ENCODE measurements around the gene C1RL.

The C1RL gene

DNA sequence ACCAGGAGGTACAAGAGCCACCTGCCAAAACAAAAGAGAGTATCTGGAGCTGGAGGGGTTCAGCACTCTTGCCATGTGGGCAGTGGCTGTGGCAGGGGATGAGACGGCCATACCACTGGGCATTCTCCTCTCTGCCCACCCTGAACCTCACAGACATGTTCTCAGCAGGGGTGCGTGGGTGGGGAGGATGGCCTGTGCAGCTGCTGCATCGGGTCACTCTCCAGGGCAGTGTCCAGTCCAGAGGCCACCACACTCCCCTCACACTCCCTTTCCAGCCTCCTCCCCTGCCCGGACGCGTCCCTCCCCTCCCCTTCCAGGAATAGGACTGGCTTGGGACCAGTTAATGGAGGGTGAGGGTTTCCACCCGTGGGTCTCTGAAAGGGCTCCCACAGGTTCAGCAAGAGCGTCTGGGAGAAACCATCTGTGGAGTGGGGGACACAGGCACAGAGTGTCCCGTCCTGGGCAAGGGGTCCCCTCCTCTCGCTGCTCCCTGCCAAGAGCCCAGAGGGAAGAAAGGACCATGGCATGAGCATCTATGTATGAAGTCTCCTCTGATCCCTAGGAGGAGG is 17.3 kb downstream of the C1RL start:
- DNase-seq: no peak

DNA sequence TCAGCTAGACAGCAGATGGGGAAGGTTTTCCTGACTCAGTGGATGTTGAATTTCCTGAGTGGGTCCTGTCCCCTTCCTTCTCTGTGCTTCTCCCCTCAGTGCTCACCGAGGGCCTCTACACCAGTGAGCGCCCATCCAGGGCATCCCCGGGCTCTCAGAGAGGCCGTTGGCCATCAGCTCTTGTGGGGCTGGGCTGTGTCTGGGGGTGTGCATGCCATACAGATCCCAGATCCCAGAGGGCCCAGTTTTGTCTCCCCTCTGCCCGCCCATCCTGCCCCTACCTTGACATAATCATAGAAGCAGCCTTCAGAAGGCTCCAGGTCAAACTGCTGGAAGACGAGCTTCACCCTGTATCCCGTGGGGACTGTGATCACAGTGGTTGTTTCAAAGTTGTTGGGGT is 17.8 kb downstream of the C1RL start:
- no peak for DNase-seq

DNA sequence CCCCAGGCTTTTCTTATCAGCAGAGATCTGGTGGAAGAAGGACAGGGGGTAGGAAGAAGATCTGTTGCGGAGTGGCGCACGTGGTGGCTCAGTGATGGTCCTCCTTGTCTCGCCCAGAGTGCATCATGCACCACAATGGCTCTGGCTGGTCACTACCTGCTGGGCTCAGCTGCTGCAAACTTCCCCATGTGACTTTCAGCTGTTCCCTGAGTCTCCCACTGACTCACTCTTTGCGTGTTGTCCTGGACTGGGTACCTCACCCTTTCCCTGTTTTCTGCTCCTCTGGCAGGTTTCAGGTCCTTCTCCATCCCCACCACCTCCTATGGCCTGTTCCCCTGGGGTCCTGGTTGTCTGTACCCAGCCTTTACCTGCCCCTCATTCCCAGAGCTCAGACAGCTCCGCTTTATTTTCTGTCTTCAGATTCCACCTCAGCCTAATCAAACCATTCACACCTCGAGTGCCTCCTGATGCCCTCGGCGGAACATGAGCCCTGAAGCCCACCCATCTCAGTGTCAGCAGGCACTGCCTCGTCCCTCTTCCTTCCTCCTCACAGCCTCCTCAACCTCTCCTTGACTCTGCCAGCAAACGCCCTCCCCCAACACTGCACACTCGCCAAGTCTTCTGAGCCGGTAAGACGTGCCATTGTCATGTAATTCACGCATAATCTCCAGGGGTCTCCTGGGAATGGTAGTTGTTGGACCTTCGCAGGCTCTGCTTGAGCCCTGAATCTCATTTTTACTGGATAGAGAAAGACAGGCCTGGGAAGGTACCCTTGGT is 18.6 kb downstream of the C1RL start:
- DNase-seq: no peak

DNA sequence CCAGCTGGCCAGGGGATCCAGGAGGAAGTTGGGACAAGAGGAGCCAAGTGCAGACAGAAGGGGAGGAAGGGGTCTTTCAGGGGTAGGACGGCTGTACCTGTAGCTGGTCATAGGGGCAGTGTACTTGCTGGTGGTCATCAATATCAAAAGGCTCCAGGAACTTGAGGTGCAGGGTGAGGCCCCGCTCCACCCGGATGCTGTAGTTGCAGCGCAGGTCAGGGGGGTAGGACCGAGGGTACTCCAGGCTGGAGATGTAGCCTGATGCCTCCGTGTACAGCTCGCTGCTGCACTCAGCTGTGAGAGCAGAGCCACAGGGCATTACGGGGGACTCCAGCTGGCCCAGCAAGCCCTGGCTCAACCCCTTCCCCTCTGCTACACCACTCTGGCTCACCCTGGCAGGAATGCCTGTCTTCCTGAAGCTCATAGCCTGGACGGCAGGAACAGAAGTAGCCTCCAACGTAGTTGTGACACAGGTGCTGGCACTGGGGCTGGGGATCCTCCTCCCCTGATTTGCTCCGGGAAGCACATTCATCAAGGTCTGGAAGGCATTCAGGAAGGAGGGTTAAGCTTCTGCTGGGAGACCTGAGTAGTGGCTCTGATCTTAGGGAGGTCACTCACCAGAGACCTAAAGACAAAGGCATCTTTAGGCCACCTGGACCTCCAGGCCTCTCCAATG is 19.7 kb downstream of the C1RL start:
- DNase-seq: no peak

DNA sequence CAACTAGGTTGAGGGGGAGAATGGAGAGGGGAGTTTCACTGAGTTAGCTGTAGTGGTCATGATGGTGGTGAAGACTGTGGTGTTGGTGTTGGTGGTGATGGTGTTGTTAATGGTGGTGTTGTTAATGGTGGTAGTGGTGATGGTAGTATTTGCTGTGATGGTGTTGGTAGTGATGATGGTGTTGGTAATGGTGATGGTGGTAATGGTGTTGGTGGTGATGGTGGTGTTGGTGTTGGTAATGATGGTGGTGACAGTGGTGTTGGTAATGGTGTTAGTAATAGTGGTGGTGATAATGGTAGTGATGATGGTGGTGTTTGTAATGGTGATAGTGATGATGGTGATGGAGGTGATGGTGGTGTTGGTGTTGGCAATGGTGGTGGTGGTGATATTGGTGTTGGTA is 25.9 kb downstream of the C1RL start:
- DNase-seq: no peak

DNA sequence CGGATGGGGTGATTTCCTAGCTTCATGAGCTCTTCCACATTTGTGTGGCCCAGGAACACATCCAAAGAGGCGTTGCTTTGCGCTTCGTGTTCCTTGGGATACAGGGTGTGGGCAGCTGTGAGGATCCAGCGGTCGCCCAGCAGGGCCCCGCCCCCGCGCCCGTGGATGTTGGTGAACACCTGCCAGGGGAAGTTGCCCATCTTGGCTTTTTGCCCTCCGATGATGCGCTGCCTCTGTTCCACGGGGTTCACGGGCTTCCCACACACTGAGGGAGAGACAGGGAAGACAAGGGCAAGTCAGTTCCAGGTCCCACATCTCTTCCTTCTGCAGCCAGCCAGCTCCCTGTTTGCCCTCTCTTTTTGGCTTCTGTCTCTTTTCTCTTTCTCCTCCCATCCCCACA is 28.0 kb downstream of the C1RL start:
- DNase-seq: no peak

DNA sequence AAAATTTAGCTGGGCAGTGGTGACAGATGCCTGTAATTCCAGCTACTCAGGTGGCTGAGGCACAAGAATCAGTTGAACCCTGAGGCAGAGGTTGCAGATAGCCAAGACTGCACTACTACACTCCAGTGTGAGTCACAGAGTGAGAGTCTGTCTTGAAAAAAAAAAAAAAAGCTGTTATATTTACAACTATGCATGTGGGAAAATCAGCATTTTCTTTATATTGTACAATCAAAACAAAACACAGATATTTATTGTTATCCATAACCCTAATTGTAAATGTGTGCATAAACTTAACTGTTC is 29.2 kb downstream of the C1RL start:
- DNase-seq: no peak

DNA sequence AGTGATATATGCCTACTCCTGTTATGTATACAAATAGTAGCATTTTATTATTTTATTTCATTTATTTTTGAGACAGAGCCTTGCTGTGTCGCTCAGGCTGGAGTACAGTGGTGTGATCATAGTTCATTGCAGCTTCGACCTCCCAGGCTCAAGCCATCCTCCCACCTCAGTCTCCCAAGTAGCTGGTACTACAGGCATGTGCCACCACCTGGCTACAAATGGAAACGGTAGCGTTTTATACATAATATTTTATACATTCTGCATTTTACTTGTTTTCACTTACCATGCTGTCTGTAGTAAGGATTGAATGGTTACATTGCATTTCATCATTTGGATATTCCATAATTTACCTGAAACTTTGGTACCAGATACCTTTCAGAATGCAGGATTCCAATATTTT is 30.9 kb downstream of the C1RL start:
- no peak for DNase-seq

DNA sequence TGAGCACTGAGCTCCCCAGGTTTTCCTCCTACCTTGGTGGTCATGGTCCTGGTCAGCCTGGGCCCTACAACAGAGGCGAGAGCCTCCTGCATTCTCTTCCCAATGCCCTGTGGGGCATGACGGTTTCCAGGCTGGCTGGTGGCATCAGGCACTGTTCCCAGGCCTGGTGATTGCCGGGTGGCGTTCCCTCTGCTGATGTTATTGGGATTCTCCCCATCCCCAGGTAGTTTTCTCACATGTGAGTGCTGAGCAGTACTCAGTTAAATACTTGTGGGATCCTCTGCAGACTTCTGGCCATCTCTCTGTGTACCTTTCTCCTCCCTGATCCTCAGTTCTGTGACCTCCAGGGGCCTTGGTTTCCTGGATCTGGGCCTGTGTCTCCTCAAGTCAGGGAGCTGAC is 32.5 kb downstream of the C1RL start:
- no peak for DNase-seq

DNA sequence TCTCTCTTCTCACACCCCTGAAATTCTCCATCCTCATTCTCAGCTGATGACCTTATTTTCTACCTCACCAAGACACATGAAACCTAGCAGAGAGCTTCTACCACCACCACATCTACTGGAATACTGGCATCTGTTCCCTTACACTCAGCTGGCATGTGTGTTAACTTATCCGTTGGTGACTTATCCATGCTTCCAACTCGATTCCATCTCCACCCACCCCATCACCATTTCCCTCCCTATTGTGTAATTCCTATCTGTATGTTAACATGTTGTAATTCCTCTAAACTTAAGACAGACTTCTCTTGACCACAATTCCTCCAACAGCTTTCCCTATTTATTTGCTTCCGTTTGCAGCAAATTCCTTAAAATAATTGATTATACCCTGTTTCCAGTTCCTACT is 33.1 kb downstream of the C1RL start:
- no peak for DNase-seq

DNA sequence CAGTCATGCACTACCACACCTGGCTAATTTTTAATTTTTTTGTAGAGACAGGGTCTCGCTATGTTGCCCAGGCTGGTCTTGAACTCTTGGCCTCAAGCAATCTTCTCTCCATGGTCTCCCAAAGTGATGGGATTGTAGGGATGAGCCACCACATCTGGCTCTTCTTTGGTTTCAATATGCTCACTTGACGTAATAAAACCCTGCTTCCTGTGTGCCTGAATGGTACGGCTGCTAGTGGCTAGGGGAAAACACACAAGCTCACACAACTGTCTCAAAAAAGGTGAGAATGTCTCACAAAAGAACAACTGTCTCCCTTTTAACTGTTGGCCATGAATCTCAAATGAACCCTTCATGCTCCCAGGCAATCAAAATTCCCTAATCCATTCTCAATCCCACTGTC is 33.5 kb downstream of the C1RL start:
- DNase-seq: no peak

DNA sequence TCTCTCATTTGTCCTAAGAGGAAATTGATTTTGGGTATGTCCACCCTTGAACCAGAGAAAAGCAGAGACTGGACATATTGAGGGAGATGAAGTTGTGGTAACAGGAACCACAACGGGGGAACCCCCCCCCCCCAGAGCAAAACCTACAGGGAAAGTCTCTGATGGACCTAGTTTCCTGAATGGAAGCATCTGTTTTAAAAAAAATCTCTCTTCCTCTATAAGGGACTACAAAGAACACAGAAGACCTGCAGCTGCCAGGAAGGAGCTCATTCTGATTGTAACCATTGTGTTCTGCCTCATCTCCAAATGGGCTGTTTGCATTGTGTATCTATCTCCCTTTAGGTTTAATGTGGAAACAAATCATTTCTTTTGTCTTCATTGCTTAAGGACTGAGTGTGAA is 35.1 kb downstream of the C1RL start:
- DNase-seq: no peak

DNA sequence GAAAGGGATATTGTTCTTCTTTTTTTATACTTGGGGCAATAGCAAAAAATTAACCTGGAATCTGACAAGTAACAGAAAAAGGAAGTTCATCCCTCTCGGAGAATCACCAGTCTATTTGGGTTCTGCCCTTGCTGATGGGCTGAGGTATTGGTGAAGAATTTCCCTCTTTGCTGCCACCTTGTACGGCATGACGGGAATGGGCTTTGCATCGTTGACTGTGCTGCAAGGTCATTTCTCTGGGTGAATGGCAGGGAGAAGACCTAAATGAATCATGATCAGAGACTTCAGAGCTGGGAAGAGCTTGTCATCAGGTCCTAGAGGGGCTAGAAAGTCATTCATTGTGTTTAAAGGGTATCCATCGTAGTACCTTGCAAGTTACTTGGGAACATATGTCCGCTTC is 36.5 kb downstream of the C1RL start:
- DNase-seq: no peak

DNA sequence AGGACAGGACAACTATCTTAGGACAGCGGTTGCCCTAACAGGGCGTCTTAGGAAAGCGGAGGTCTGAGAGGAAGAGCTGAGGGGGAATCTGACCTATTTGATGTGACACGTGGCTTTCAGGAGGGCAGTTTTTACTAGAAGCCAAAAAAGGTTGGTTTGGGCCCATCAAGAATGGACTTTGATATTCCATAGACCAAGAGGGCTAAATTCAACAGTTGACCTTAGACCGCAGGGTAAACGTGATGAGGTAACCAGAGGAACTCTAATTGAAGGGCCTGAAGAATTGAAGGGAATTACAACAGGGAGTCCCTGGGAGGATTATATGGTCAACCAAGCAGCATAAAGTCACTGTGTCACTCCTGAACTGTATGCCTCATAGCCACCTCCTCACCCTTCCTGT is 37.0 kb downstream of the C1RL start:
- DNase-seq: no peak

DNA sequence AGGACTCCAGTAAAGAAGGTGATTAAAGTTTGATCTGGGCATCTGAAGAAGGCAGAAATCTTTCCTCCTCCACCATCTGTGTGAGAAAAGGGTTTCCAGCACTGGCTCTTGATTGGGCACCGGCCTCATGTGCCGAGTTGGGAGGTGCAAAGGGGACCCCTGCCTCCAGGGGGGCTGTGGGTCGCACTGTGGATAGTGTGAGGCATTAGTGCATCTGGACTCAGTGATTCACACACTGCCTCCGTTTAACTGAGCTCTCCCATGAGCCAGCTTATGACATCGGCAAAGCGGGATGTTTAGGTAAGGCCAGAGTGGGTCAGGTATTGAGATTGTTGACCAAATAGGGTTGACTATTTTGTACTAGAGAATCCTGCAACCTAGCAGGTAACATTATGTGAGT is 39.6 kb downstream of the C1RL start:
- DNase-seq: no peak

DNA sequence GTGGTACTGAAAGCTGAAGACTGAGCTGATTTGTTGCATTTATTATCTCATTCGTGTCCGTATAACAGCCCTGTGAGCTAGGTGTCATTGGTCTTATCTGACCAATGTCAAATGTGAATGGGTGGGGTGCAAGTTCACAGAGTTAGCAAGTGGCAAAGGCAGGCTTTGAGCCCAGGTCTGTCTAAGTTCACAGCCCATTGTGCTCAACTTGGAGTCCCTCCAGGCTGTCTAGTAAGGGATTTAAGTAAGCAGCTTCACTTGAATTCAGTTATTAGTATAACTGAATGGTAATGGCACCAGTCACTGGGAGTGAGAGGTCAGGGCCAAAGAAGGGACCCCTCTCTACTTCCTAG is 40.0 kb downstream of the C1RL start:
- DNase-seq: no peak

DNA sequence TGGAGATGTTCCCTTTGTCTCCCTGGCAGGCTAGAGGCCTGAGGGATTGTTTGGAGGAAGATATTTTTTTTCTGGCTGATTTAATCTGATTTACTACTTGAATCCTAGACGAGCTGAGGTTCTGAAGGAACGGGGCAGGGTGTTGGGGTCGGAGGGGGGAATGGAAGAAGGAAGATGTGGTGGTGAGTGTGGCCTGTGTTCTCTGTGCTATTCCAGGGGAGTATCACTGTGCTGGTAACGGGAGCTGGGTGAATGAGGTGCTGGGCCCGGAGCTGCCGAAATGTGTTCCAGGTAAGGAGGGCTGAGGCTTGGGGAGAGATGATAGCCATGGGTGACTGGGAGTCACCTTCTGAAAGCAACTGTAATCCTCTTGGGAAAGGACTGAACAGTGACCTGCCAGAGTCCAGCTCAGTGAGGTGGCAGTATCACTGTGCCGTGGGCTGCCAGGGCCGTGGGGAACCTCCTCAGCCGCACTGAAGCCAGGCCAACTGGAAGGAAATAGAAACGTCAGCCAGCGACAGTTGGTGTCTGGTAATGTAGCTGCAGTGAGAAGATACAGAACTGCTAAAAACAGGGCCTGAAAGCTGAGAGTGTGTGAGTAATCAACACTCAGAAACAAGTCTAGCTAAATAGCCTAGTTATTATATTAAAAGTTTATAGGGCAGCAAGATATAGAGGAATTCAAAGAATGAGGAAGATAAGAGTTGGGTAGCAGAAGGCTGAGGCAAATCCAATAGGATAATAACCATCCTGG is 40.6 kb downstream of the C1RL start:
- DNase-seq: no peak

DNA sequence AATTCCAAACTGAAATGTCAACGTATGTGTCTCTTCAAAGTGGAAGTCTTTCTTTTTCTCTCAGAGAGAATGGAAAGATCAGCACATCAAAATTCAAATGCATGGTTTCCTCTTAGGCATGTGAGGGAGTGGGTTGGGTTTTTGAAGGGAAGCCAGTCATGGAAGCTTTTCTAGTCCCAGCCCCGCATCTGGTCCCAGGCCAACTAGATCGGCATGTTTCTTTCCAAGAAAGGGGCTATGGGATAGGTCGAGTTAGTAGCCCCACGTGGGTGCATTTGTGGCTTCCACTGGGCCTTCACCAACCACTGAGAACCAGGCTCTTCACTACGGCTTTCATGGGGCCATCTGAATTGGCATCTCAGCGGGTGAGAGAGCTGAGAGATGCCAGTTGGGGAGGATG is 41.9 kb downstream of the C1RL start:
- no peak for DNase-seq

DNA sequence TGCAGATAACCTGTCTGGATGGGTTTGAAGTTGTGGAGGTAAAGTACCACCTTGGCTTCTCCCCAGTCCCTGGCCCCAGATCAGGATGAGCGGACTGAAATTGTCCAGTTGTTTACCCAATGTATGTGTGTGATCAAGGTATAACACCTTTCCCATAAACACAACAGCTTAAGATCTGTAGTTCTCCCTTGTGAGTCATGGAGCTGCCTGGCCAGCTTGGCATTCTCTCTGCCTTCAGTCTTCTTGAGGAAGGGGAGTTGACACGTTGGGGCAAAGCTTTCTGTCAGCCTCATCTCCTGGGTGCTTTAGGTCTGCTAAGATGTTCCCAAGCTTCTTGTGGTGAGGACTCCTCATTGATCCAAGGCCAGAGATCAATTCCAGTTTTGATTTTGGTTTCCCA is 42.4 kb downstream of the C1RL start:
- no peak for DNase-seq

DNA sequence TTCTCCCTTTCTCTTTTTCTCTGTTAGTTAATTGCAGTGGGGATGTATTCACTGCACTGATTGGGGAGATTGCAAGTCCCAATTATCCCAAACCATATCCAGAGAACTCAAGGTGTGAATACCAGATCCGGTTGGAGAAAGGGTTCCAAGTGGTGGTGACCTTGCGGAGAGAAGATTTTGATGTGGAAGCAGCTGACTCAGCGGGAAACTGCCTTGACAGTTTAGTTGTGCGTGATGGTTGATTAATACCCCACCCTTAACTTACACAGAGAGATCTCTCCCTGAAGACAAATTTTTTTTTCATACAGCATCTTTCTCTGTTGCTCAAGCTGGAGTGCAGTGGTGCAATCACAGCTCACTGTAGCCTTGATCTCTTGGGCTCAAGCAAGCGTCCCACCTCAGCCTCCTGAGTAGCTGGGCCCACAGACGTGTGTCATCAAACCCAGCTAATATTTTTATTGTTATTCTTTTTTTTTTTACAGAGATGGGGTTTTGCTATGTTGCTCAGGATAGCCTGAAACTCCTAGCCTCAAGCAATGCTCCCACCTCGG is 43.9 kb downstream of the C1RL start:
- DNase-seq: no peak

DNA sequence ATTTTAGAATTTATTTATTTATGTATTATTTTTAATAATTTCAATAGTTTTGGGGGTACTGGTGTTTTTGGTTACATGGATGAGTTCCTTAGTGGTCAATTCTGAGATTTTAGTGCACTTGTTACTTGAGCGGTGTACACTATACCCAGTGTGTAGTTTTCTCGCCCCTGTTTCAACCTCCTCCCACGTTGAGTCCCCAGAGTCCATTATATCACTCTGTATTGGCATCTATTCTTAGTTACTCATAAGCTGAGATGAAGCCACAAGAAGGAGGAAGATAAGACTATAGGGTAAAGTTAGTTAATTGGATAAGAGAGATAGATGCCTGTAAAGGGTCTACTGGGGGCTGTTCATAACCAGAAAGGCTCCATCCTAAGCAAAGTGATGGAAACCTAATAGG is 44.5 kb downstream of the C1RL start:
- DNase-seq: no peak

DNA sequence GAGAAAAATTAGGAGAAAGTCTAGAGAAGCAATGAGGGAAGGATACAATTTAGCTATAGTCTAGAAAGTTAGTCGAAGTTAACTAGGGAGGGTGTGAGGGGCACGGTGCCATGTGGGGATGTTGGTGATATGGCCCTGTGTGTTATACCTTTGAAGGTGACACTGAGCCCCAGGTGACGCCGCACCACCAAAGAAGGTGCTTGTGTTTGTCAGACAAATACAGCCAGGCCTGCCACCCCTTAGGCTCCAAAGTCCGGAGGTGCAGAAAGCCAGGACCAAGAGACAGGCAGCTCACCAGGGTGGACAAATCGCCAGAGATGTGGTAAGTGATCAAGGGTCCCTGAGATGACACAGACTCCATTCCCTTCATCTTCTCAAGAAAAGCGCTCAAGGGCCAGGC is 47.4 kb downstream of the C1RL start:
- no peak for DNase-seq

DNA sequence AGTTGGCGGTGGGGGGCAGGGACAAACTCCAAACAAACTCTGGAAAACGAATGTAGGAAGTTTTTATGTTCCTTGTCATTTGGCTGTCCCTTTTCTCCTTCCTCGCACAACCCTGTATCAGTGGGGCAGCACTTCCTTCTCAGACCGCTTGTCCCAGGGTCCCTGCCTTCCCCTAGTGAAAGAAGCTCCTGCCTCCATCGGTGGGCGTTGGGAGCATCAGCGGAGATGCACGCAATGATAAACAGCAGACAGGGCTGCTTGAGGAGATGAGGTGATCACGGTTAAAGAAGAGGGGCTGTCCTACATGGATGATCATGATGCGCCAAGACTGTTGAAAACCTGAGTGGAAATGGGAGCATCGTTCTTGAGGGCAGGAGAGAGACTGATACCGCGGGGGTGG is 47.9 kb downstream of the C1RL start:
- no peak for DNase-seq

Data from DMS153 (cell line).